D721Med (cell line): ENCODE data around the gene CERK.

Source experiments
- DNase-seq: peaks from one replicate; pipeline ENCODE4 v3.0.0; 2011; ENCODE audit warnings: low spot score; ENCODE audit not compliant: insufficient read length
- FAIRE-seq: peaks from 2 replicates; lab custom pipeline; 2011; peaks lifted over from hg19 to GRCh38; lab: Jason Lieb, UNC
- CTCF ChIP-seq: IDR thresholded peaks from 2 replicates; pipeline ENCODE4 v1.5.1; 2012; ENCODE audit warnings: mild to moderate bottlenecking, control low read depth; ENCODE audit not compliant: insufficient read depth; ENCODE audit errors: missing control alignments

CERK gene

GRCh38 chr22:46667245-46667623 lies 70.8 kb downstream of the CERK start:
- no peak for TF ChIP-seq CTCF
- FAIRE-seq (no peak), DNase-seq (no peak)

- TF ChIP-seq CTCF, result no peak
- no peak for DNase-seq
- FAIRE-seq, result no peak
Measured at GRCh38 chr22:46666577-46667244, 71.3 kb downstream of the CERK start.

- FAIRE-seq, result no peak
- DNase-seq, result no peak
- no peak for TF ChIP-seq CTCF
Measured at GRCh38 chr22:46665751-46666280, 72.2 kb downstream of the CERK start.

DNA sequence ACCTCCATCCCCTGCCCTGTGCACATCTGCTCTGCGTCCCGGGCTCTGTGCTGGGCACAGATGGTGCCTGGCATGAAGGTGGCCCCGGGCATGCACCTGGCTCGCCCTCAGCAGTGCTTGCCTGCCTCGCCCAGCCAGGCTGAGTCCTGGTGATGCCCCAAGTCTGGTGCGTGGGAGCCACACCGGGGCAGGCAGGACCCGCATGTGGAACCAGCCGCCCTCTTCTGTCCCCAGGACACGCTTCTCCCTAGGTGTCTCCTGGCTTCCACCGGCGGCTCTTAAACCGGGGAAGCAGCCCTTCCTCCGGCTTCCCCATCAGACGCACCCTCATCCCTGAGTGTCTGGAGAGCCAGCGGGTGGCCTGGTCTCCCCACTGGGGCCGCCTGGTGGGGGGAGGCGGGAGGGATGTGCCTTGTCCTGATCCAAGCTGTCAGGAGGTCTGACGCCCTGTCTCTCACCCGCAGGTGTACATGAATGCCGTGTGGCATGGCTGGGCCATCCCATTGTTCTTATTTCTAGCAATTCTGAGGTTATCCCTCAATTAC lies 72.8 kb downstream of the CERK start:
- FAIRE-seq (no peak), DNase-seq (no peak)
- no peak for TF ChIP-seq CTCF

- no peak for FAIRE-seq
- TF ChIP-seq CTCF, result no peak
- DNase-seq, result no peak
Measured at GRCh38 chr22:46664301-46664855, 73.7 kb downstream of the CERK start.

GRCh38 chr22:46663436-46664100 lies 74.5 kb downstream of the CERK start:
- FAIRE-seq, result no peak
- DNase-seq, result no peak
- TF ChIP-seq CTCF, result no peak
